Measurements from ENCODE around the gene WDFY4.

Gene WDFY4

DNA sequence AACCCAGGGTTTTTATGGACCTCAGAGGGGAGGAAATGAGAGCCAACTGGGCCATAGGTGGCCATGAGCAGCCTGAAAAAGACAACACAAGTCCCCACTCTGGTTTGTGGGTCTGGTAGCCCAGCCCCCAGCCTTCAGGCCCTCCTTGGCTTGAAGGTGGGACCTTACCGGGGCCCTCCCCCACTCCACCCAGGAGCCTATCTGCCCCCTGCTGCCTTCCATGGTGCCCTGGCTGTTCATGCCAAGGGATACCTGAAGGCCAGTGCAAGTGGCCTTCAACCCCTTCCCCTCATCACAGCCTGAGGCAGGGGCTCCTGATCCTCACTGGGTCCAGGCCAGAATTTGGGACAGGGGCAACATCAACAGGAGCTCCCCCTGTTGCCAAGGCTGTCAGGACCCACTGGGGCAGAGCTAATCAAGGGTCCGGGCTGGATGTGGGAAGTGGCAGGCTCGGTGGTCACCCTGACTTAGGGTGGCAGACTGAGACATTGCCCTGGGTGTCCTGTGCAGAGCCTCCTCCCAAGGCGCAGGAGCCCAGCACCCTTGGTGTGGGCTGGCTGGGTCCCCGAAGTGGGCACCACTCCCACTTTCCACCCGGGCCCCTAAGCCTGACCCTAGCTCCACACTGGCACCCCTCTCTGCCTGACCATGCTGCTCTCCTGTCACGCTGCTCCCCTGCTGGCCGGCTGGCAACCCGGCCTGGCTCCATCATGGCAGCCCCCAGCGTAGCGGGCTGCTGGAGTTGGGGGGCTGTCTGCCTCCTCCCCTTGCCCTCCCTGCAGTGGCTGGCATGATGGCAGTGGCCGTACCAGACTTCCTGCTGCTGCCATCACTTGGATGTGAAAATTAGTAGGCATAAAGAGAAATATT is 6.4 kb downstream of the WDFY4 start:
- DNase-seq, result no peak

GRCh38 chr10:48691812-48692528 is 7.3 kb downstream of the WDFY4 start:
- no peak for DNase-seq

DNA sequence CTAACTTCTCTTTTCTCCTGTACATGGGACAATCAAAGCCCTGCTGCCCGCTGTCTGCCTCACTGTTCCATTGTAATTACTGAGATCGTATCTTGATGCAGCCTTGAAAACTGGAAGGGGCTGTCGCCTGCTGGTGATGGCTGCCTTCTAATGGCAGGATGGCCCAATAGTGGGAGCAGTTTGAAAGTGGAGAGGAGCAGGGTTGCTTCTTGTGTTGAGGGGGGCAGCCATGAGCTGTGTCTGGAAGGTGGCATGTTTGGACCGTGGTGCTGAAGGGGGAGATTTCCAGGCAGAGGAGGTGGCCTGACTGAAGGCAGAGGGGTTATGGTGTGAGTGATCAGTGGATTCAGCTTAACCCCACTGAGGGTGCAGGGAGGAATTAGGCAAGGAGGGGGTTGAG is 8.1 kb downstream of the WDFY4 start:
- DNase-seq, result no peak

- DNase-seq, result no peak
Observed at GRCh38 chr10:48693206-48693605, 8.5 kb downstream of the WDFY4 start.

GRCh38 chr10:48694371-48695030 is 9.8 kb downstream of the WDFY4 start:
- no peak for DNase-seq

- no peak for DNase-seq
Observed at GRCh38 chr10:48695636-48696534, 11.2 kb downstream of the WDFY4 start.

- DNase-seq, result no peak
Observed at GRCh38 chr10:48696535-48696873, 11.8 kb downstream of the WDFY4 start.

GRCh38 chr10:48697091-48697490 is 12.4 kb downstream of the WDFY4 start:
- DNase-seq, result no peak

GRCh38 chr10:48697821-48698764 is 13.4 kb downstream of the WDFY4 start:
- no peak for DNase-seq

DNA sequence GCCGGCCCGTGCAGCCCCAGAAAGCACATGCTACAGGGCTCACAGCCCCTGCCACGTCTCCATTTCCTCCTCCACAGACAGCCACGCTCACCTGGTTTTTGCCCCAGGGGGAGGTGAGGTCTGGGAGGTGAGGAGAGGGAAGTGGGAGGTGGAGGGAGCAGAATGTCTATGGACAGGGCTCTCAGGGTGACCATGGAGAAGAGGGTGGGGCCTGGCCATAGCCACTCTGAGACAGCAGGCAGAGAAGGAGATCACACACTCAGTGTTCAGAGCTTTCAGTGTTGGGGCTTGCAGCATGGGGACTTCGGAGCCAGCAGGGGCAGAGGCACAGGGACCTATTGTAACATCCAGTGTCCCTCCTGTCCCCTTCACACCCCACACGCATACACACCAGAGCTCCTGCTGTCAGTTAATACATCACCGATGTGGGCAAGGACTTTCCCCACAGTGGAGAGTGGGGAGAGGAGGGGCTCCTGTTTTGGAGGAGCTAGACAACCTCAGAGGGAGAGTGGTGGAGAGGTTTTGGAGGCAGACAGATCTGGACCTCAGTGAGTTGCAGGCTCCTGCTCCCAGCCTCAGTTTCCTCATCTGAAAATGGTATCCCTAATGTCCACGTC is 14.4 kb downstream of the WDFY4 start:
- DNase-seq, result no peak

DNA sequence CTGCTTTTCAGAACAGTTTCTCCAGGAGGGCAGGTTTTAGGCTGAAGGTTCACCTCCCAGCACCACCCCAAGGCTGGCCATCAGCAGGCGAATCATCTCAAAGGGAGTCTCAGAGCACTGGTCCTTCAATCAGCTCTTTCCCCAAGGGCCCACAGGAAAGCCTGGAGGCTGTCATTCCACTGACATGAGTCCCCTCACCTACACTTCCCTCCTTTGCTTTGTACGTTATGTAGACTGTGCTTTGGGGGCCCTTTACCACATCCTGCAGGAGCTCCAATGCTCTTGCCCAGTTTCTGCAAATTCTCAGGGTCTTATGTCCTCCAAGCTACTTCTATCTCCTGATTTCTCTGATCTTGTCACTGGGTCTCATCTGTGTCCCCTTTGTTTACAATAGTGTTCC is 15.4 kb downstream of the WDFY4 start:
- no peak for DNase-seq

DNA sequence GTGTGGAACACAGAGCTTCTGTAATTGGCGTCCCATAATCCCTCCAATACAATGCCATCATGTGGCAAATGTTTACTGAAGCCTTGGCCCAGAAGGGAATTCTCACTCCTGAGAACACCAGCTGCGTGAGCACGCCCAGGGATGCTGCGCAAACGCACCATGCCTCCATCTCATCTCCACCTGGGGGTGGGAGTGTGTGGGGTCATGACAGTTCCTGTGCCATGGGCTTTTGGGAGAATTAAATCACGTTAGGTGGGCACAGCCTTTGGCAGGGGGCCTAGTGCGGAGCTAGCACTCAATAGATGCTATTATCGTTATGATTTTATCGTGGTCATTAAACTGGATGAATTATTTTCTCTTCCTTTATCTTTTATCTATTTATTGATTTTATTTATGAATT is 15.8 kb downstream of the WDFY4 start:
- no peak for DNase-seq

DNA sequence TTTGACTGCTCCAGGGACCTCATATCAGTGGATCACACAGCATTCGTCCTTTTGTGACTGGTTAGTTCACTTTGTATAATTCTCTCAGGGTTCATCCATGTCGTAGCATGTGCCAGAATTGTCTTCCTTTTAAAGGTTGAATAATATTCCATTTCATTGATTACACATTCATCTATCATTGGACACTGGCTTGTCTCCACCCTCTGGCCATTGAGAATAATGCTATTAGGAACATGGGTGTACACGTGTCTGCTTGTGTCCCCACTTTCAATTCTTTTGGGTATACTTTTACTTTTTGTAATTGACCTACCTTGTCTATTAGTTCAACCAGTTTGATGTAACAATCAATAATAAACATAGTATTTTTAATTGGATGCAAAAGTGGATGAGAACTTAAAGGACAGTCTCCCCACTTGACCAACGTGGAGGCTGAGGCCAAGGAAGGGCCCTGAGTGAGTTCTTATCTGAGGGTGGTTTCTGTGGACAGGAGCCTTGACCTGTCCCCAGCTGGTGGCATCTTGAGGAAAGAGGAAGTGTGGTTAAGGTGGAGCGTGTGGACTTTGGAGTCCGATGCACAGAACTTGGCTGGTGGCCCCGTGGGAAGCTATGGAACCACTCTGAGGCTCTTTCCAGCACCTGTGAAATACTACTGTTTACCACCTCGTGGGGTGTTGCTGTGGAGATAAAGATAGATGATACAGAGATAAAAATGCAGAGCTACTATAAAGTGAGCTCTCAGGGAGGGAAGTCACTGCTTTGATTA is 16.6 kb downstream of the WDFY4 start:
- DNase-seq, result no peak

DNA sequence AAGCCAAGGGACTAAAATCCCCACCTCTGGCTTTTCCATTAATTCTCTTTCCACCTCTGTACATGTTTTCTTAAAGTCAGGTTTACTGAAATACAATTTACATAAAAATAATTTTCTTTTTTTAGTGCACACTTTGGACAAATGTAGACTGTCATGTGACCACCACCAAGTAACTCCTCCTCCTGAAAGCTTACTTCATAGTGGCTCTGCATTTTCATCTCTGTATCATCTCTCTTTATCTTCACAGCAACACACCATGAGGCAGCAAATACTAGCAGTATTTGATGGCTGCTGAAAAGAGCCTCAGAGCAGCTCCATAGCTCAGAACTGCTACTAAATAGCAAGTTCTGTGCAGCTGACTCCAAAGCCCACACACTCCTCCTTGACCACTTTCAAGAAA is 17.3 kb downstream of the WDFY4 start:
- DNase-seq, result no peak

GRCh38 chr10:48703531-48704122 is 19.0 kb downstream of the WDFY4 start:
- no peak for DNase-seq

DNA sequence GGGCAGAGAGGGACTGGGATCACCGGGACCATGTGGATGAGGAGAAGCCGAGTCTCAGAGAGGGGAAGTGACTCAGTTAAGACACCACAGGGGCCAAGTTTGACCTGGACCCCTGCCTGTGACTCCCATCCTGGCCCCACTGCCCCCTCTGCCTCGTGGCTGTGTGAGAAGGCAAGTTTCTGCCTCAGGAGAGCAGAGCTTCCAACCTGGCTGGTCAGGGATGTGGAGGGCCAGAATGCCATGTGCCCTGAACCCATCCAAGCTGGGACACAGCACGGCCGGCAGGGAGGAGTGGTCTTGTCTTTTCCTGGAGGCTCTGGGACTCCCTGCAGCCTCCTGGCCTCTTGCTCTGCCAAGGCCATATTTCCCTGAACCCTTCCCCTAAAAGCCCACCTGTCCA is 19.5 kb downstream of the WDFY4 start:
- no peak for DNase-seq

GRCh38 chr10:48705401-48705938 is 20.8 kb downstream of the WDFY4 start:
- DNase-seq, result no peak

DNA sequence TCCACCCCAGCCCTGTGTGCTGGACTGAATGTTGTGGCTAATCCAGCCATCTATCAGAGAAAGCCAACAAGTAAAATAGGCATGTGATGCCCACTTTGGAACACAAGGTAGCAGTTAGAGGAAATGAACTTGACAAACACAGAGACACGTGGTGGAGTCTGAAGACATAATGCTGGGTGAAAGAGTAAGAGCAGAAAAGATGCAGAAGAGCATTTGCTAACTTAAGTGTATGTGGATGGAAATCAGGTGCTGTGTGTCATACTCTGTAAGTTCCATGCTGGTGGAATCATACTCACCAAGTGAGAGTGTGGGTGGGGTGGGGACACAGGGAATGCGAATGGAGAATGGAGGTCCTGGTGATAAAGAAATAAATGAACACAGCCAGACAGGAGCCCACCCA is 22.8 kb downstream of the WDFY4 start:
- DNase-seq, result no peak

- DNase-seq, result no peak
Observed at GRCh38 chr10:48708144-48708543, 23.5 kb downstream of the WDFY4 start.
